ENCODE results near the gene SEC22C.

SEC22C gene

DNA sequence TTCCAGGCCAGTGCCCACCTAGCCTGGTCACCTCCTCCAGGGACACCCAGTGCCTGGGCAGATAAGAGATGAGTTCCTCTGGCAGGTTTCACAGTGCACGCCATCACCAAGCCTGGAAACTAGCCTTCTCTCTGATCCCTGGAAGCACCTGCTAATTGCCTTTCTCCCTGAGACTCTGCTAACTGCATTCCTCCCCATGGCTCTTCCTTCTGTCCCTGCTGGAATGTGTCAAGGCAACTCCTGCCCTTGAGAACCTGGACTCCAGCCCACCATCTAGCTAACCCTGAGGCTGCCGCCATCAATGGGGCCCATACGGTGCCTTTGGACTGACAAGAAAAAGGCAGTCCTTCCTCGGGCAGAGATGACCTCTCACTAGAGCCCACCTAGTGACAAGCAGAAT is 60.9 kb downstream of the SEC22C start:
- no peak overlapping the region for H3K4me3 ChIP-seq (ENCODE audit: low read depth, low read length)
- no peak for TF ChIP-seq MYC (IDR thresholded peaks at IDR 0.05; ENCODE audit: low read depth, low read length)
- TF ChIP-seq, protein P1, sequence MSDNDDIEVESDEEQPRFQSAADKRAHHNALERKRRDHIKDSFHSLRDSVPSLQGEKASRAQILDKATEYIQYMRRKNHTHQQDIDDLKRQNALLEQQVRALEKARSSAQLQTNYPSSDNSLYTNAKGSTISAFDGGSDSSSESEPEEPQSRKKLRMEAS (IDR thresholded peaks at IDR 0.05; ENCODE audit: low read depth, low read length): no peak
- no peak for TF ChIP-seq POLR2A (IDR thresholded peaks at IDR 0.05; ENCODE audit: extremely low read depth, insufficient read length)
- TF ChIP-seq, protein P2, sequence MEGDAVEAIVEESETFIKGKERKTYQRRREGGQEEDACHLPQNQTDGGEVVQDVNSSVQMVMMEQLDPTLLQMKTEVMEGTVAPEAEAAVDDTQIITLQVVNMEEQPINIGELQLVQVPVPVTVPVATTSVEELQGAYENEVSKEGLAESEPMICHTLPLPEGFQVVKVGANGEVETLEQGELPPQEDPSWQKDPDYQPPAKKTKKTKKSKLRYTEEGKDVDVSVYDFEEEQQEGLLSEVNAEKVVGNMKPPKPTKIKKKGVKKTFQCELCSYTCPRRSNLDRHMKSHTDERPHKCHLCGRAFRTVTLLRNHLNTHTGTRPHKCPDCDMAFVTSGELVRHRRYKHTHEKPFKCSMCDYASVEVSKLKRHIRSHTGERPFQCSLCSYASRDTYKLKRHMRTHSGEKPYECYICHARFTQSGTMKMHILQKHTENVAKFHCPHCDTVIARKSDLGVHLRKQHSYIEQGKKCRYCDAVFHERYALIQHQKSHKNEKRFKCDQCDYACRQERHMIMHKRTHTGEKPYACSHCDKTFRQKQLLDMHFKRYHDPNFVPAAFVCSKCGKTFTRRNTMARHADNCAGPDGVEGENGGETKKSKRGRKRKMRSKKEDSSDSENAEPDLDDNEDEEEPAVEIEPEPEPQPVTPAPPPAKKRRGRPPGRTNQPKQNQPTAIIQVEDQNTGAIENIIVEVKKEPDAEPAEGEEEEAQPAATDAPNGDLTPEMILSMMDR (IDR thresholded peaks at IDR 0.05; ENCODE audit: low read depth, low read length): no peak
- no peak for DNase-seq (ENCODE audit: low read depth)

DNA sequence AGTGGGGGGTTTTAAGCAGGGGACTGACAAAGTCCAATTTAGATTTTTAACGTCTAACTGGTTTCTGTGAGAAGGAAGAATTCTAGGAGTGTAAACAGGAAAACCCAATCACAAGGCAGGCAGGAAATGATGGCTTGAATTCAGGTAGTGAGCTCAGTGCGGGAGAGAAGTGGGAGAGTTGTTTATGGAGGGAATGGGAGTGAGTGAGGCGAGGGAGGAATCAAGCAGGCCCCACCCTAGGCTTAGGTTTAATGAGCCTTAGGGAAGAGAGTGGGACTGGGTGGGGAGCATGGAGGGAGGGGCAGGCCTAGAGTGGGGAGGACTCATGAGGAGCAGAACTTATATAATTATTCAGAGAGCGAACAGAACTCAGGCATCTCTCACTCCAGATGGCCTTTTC is 61.4 kb downstream of the SEC22C start:
- no peak for DNase-seq (ENCODE audit: low read depth)
- TF ChIP-seq, protein P1 (IDR thresholded peaks at IDR 0.05; ENCODE audit: low read depth, low read length): no peak
- TF ChIP-seq POLR2A (IDR thresholded peaks at IDR 0.05; ENCODE audit: extremely low read depth, insufficient read length) (no peak), MYC (IDR thresholded peaks at IDR 0.05; ENCODE audit: low read depth, low read length) (no peak)
- TF ChIP-seq, protein P2 (IDR thresholded peaks at IDR 0.05; ENCODE audit: low read depth, low read length): no peak
- H3K4me3 ChIP-seq (ENCODE audit: low read depth, low read length): no peak overlapping the region

DNA sequence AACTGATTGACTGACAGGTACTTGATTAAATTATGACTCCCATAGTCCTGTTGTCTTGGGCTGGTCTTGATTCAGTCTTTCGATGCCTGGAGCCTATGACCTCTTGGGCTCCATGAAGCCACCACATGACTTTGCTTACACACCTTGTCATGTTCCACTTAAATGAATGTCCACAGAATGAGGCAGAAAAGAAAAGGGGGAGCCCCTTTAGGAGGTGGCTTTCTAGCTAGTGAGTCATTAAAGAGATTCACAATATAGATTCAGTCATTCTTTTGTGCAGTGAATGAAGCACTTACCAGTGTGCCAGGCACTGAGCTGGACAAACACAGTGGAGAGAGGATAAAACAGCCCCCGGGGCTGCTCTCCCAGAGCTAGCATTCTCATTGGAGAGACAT is 62.2 kb downstream of the SEC22C start:
- TF ChIP-seq, protein P2 (IDR thresholded peaks at IDR 0.05; ENCODE audit: low read depth, low read length): no peak
- TF ChIP-seq POLR2A (IDR thresholded peaks at IDR 0.05; ENCODE audit: extremely low read depth, insufficient read length): no peak
- TF ChIP-seq, protein P1 (IDR thresholded peaks at IDR 0.05; ENCODE audit: low read depth, low read length): no peak
- no peak for TF ChIP-seq MYC (IDR thresholded peaks at IDR 0.05; ENCODE audit: low read depth, low read length)
- DNase-seq (ENCODE audit: low read depth): no peak
- no peak overlapping the region for H3K4me3 ChIP-seq (ENCODE audit: low read depth, low read length)

DNA sequence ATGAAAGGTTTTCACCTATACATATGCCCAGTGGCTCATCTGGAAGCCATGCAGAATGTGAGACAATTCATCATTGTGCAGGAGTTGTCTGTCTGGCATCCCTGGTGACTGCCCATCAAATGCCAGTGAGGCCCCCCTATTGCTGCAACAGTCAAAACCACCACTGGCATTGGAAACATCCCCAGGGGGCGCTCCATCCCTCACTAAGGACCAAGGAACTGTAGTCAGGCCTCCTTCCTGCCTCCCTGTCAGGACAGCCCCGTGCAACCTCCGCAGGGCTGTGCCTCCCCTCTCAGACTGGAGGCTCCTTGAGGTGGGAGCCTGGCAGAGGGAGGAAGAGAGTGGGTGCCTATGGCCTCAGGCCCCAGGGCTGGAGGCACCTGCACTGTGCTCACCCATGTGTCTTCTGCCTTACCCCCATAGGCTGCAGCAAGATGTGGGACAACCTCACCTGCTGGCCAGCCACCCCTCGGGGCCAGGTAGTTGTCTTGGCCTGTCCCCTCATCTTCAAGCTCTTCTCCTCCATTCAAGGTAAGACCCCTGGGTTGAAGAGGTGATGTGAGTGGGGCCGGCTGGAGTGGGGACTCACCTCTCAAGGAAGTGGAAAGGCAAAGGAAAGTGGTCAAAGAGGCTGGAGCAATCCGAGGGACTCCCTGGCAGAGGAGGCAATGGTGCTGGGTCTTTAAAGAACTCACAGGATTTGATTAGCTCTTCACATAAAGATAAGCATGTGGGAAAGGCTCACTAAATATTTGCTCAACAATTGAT is 62.8 kb downstream of the SEC22C start:
- peak; percentile 66 for DNase-seq (ENCODE audit: low read depth)
- no peak overlapping the region for H3K4me3 ChIP-seq (ENCODE audit: low read depth, low read length)
- TF ChIP-seq, protein P2 (IDR thresholded peaks at IDR 0.05; ENCODE audit: low read depth, low read length): peak; percentile 65
- TF ChIP-seq, protein P1 (IDR thresholded peaks at IDR 0.05; ENCODE audit: low read depth, low read length): no peak
- TF ChIP-seq MYC (IDR thresholded peaks at IDR 0.05; ENCODE audit: low read depth, low read length): no peak

DNA sequence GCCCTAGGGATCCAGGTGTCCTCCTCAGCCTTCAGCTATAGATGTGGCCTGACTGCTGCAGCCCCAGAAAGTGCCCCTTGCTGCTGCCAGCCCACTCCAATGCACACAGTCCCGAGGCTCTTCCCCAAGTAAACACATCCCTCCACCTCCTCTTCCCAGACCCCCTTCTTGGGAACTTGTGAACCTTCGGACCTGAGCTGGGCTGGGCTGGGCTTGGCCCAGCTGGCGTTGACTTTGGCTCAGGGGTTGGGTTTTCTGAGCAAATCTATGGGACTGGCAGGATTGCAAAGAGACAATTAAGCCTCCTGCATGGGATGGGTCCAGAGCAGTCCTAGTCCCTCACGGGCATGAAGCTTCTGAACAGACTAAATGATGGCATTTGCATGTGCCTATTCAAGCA is 64.7 kb downstream of the SEC22C start:
- no peak for TF ChIP-seq POLR2A (IDR thresholded peaks at IDR 0.05; ENCODE audit: extremely low read depth, insufficient read length)
- TF ChIP-seq MYC (IDR thresholded peaks at IDR 0.05; ENCODE audit: low read depth, low read length): no peak
- TF ChIP-seq, protein P1 (IDR thresholded peaks at IDR 0.05; ENCODE audit: low read depth, low read length): no peak
- TF ChIP-seq, protein P2 (IDR thresholded peaks at IDR 0.05; ENCODE audit: low read depth, low read length): no peak
- no peak for DNase-seq (ENCODE audit: low read depth)
- no peak overlapping the region for H3K4me3 ChIP-seq (ENCODE audit: low read depth, low read length)
